GM19238 (cell line): Measurements from ENCODE around the gene ZSWIM4.

ENCODE experiments used
- DNase-seq: peaks from one replicate; pipeline ENCODE4 v3.0.0; 2011; ENCODE audit warnings: low spot score; ENCODE audit not compliant: insufficient read length

The ZSWIM4 gene

GRCh38 chr19:13808856-13809255 lies 13.6 kb downstream of the ZSWIM4 start:
- DNase-seq = no peak

GRCh38 chr19:13812544-13812943 lies 17.3 kb downstream of the ZSWIM4 start:
- DNase-seq = no peak

- no peak for DNase-seq
Measured at GRCh38 chr19:13813147-13813546, 17.9 kb downstream of the ZSWIM4 start.

- DNase-seq = no peak
Measured at GRCh38 chr19:13814550-13814949, 19.3 kb downstream of the ZSWIM4 start.

- DNase-seq = no peak
Measured at GRCh38 chr19:13817018-13817614, 21.9 kb downstream of the ZSWIM4 start.

- no peak for DNase-seq
Measured at GRCh38 chr19:13817615-13818371, 22.6 kb downstream of the ZSWIM4 start.

GRCh38 chr19:13819238-13819637 lies 24.0 kb downstream of the ZSWIM4 start:
- no peak for DNase-seq

GRCh38 chr19:13821292-13821691 lies 26.0 kb downstream of the ZSWIM4 start:
- no peak for DNase-seq

- DNase-seq = no peak
Measured at GRCh38 chr19:13823256-13823655, 28.0 kb downstream of the ZSWIM4 start.

GRCh38 chr19:13823901-13824300 lies 28.7 kb downstream of the ZSWIM4 start:
- no peak for DNase-seq

GRCh38 chr19:13824703-13825102 lies 29.5 kb downstream of the ZSWIM4 start:
- no peak for DNase-seq

- DNase-seq = no peak
Measured at GRCh38 chr19:13825489-13826441, 30.5 kb downstream of the ZSWIM4 start.

- DNase-seq = no peak
Measured at GRCh38 chr19:13826652-13827235, 31.5 kb downstream of the ZSWIM4 start.

- no peak for DNase-seq
Measured at GRCh38 chr19:13827656-13828055, 32.4 kb downstream of the ZSWIM4 start.

- no peak for DNase-seq
Measured at GRCh38 chr19:13830114-13830740, 35.0 kb downstream of the ZSWIM4 start.

- DNase-seq = no peak
Measured at GRCh38 chr19:13830741-13831536, 35.7 kb downstream of the ZSWIM4 start.

- no peak for DNase-seq
Measured at GRCh38 chr19:13831537-13832467, 36.6 kb downstream of the ZSWIM4 start.

- DNase-seq = peak; percentile 98
Measured at GRCh38 chr19:13833330-13834243, 38.3 kb downstream of the ZSWIM4 start.
